ENCODE data around the gene ZNF334. TPM values are rescaled to one million over a fixed set of nuclear protein-coding genes. Genes with fewer than 3 reads are reported as not detected.

The ZNF334 gene
- total RNA-seq, 2 donors from 2014 or later = 1.3 to 1.6 TPM

DNA sequence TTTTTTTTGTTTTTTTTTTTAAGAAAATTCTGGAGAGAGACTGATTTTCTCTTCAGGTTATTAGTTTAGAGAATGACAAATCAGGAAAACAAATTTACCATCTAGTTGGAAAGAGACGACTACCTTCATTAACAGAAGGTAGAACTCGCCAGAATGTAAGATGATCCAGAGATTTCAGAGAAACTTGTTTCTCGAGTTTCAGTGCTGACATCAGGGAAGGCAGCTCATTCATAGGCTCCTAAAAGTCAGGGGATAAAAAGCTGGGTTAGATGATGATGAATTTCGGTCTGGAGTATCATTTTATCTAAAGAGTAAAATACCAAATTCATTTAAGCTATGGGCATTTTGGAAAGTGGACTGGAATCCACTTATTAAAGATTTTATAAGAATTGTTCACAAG lies 27.9 kb downstream of the ZNF334 start:
- H3K27ac ChIP-seq = no peak overlapping the region
- no peaks in the 10 kb centered on the region for H3K4me1 ChIP-seq
- no peak overlapping the region for H3K4me3 ChIP-seq
- TF ChIP-seq, protein P1, sequence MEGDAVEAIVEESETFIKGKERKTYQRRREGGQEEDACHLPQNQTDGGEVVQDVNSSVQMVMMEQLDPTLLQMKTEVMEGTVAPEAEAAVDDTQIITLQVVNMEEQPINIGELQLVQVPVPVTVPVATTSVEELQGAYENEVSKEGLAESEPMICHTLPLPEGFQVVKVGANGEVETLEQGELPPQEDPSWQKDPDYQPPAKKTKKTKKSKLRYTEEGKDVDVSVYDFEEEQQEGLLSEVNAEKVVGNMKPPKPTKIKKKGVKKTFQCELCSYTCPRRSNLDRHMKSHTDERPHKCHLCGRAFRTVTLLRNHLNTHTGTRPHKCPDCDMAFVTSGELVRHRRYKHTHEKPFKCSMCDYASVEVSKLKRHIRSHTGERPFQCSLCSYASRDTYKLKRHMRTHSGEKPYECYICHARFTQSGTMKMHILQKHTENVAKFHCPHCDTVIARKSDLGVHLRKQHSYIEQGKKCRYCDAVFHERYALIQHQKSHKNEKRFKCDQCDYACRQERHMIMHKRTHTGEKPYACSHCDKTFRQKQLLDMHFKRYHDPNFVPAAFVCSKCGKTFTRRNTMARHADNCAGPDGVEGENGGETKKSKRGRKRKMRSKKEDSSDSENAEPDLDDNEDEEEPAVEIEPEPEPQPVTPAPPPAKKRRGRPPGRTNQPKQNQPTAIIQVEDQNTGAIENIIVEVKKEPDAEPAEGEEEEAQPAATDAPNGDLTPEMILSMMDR (IDR thresholded peaks at IDR 0.05) = no peak
- DNase-seq = no peak
- H3K27me3 ChIP-seq = no peaks in the 10 kb centered on the region
- no peak overlapping the region for H3K9ac ChIP-seq (ENCODE audit: low read depth in 2 of 2, low read length in 2 of 2)
- intact Hi-C loops (cut with DNase I) = no loop called here
- no peaks in the 10 kb centered on the region for H3K36me3 ChIP-seq
- H3K9me3 ChIP-seq = no peaks in the 10 kb centered on the region

DNA sequence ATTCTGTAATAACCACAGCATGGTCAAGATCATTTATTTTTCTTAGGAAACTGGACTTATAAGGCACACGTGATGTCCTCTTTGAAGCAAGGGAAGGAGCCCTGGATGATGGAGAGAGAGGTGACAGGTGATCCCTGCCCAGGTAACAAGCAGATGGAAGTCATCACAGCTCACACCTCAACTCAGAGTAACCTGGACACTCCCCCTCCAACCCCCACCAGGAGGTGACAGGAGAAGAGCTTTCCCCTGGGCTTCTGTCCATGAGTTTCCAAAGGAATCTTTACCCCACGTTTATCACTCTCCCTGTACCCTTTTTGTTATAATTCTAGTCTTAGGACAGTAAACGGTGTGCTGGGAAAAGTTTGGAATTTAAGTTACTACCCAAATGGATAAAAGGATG lies 28.4 kb downstream of the ZNF334 start:
- Histone ChIP-seq H3K27me3 (no peaks in the 10 kb centered on the region), H3K4me3 (no peak overlapping the region), H3K36me3 (no peaks in the 10 kb centered on the region), H3K27ac (no peak overlapping the region), H3K9ac (ENCODE audit: low read depth in 2 of 2, low read length in 2 of 2) (no peak overlapping the region), H3K4me1 (no peaks in the 10 kb centered on the region), H3K9me3 (no peaks in the 10 kb centered on the region)
- DNase-seq = no peak
- TF ChIP-seq, protein P1 (IDR thresholded peaks at IDR 0.05) = no peak
- intact Hi-C loops (cut with DNase I) = no loop called here

DNA sequence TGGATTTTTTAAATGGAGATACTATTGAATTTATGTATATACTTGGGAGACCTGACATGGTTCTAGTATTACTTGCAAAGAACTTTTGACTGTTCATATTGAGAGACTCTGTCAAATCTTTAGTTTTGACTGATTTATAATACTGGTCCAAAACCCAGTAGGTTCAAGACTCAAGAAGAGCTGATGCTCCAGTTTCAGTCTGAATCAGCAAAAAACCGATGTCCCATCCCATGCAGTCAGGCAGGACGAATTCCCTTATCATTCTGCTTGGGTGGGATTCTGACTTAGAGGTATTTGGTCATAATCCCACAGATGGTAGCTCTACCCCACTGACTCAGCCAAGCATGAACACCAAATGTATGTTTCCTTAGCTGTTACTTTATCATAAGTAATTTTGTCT lies 29.5 kb downstream of the ZNF334 start:
- Histone ChIP-seq H3K4me1 (no peaks in the 10 kb centered on the region), H3K4me3 (no peak overlapping the region), H3K27ac (no peak overlapping the region), H3K27me3 (no peaks in the 10 kb centered on the region), H3K9me3 (no peaks in the 10 kb centered on the region), H3K36me3 (no peaks in the 10 kb centered on the region), H3K9ac (ENCODE audit: low read depth in 2 of 2, low read length in 2 of 2) (no peak overlapping the region)
- DNase-seq = no peak
- TF ChIP-seq, protein P1 (IDR thresholded peaks at IDR 0.05) = no peak
- intact Hi-C loops (cut with DNase I) = no loop called here

DNA sequence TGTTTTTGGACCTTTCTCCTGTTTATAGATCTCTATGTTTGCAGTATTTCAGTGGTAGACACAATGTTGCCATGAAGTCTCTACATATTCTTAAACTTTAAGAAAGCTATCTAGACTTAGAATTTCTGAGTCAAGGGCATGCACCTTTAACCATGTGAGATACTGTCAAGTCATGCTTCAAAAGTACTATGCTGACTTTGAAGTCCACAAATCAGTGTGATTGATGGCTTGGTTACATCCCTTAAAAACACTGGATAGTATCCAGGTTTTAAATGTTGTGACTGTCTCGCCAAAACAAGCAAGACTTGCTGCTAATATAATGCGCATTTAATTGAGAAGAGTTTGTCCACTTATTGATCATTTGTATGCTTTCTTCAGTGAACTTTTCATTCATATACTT lies 30.5 kb downstream of the ZNF334 start:
- Histone ChIP-seq H3K9me3 (no peaks in the 10 kb centered on the region), H3K27ac (no peak overlapping the region), H3K36me3 (no peaks in the 10 kb centered on the region), H3K4me3 (no peak overlapping the region), H3K27me3 (no peaks in the 10 kb centered on the region), H3K9ac (ENCODE audit: low read depth in 2 of 2, low read length in 2 of 2) (no peak overlapping the region), H3K4me1 (no peaks in the 10 kb centered on the region)
- intact Hi-C loops (cut with DNase I) = no loop called here
- TF ChIP-seq, protein P1 (IDR thresholded peaks at IDR 0.05) = no peak
- DNase-seq = no peak

DNA sequence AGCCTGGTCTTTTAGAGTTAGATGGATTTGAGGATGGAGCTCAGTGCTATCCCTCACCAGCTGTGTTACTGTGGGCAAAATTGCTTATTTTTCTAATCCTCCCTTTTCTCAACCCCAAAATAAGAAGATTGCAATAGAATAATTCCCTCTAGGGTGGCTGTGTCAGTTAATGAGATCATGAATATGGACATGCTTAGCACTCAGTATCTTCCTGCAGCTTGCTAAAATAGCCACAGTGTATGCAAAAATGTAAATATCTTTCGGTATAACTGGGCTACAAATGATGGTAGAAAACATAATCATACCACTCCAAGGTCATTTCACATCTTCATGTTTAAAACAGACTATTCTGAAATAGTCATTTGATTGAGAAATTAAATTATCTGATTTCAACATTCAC lies 35.7 kb downstream of the ZNF334 start:
- Histone ChIP-seq H3K4me3 (no peak overlapping the region), H3K9ac (ENCODE audit: low read depth in 2 of 2, low read length in 2 of 2) (no peak overlapping the region), H3K4me1 (no peaks in the 10 kb centered on the region), H3K27me3 (no peaks in the 10 kb centered on the region), H3K36me3 (no peaks in the 10 kb centered on the region), H3K9me3 (no peaks in the 10 kb centered on the region), H3K27ac (no peak overlapping the region)
- intact Hi-C loops (cut with DNase I) = no loop called here
- TF ChIP-seq, protein P1 (IDR thresholded peaks at IDR 0.05) = no peak
- DNase-seq = no peak

DNA sequence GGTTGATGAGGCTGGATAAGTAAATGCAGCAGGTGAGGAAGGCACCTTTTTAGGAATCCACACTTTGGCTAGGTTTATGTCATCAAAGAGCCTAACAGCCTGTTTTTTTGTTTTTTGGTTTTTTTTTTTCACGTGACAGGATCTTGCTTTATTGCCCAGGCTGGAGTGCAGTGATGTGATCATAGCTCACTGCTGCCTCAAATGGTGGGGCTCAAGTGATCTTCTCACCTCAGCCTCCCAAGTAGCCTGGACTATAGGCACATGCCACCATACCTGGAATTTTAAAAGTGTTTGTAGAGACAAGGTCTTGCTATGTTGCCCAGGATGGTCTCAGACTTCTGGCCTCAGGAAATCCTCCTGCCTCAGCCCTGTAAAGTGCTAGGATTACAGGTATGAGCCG lies 36.1 kb downstream of the ZNF334 start:
- H3K4me3 ChIP-seq = no peak overlapping the region
- TF ChIP-seq, protein P1 (IDR thresholded peaks at IDR 0.05) = no peak
- H3K9me3 ChIP-seq = no peaks in the 10 kb centered on the region
- DNase-seq = no peak
- H3K4me1 ChIP-seq = no peaks in the 10 kb centered on the region
- H3K27me3 ChIP-seq = no peaks in the 10 kb centered on the region
- H3K9ac ChIP-seq (ENCODE audit: low read depth in 2 of 2, low read length in 2 of 2) = no peak overlapping the region
- H3K27ac ChIP-seq = no peak overlapping the region
- H3K36me3 ChIP-seq = no peaks in the 10 kb centered on the region
- intact Hi-C loops (cut with DNase I) = no loop called here
